HG02759 (cell line): ENCODE measurements around the gene SRPK2.
"Not testable (repeated sequence)": the region's sequence is repeated elsewhere in the genome, so short reads cannot be mapped to it uniquely, and the experiment has no call there.

Source experiments
- ATAC-seq: cut with Tn5 transposase; IDR thresholded peaks from one replicate; pipeline ENCODE4 v1.9.1; 2021; ENCODE audit warnings: mild to moderate bottlenecking, moderate library complexity; ENCODE audit not compliant: unreplicated experiment

SRPK2 gene

GRCh38 chr7:105345003-105345402, 43.7 kb downstream of the SRPK2 start:
- no peak for ATAC-seq

- no peak for ATAC-seq
These were observed 49.1 kb downstream of the SRPK2 start for GRCh38 chr7:105339404-105340323.

- ATAC-seq: no peak
These were observed 51.2 kb downstream of the SRPK2 start for GRCh38 chr7:105337529-105337928.

GRCh38 chr7:105336009-105336408, 52.7 kb downstream of the SRPK2 start:
- no peak for ATAC-seq

GRCh38 chr7:105332661-105333060, 56.1 kb downstream of the SRPK2 start:
- not testable (repeated sequence) for ATAC-seq

DNA sequence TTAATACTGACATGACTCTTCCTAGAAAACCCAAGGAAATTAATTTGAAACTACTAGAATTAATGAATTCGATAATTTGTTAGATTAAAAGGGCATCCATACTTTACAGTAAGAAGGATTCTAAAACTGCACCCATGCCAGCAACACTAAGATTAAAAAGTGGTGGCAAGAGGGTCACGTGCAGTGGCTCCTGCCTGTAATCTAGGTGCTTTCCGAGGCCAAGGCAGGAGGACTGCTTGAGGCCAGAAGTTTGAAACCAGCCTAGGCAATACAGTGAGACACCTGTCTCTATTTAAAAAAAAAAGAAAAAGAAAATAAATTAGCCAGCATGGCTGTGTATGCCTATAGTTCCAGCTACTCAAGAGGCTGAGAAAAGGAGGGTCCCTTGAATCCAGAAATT, 58.2 kb downstream of the SRPK2 start:
- no peak for ATAC-seq

DNA sequence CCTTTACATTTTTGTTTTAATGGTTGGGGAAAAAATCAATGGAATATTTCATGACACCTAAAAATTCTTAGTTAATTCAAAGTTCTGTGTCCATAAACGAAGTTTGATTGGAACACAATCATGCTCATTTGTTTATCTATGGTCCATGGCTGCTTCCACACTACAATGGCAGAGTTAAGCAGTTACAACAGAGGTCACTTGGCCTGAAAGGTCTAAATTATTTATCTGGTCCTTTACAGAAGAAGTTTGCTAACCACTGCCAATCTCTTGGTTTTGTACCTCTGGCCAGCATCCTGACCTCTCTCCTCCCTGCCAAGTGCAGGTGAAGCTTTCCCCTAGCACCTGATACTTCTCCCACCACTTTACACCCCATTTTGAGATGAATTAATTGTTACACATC, 61.5 kb downstream of the SRPK2 start:
- ATAC-seq: no peak

- ATAC-seq: peak; percentile 61
These were observed 63.4 kb downstream of the SRPK2 start for GRCh38 chr7:105325216-105325904.

DNA sequence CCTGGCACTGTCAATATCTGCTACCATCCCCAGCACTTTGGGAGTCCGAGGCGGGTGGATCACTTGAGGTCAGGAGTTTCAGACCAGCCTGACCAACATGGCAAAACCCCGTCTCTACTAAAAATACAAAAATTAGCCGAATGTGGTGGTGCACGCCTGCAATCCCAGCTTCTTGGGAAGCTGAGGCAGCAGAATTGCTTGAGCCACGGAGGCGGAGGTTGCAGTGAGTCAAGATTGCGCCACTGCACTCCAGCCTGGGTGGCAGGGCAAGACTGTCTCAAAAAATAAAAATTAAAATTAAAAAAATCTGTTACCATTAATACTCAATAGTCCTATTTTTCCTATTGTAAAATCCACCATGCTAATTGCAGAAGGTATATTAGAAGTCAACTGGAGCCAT, 64.1 kb downstream of the SRPK2 start:
- ATAC-seq: not testable (repeated sequence)

GRCh38 chr7:105323366-105323765, 65.4 kb downstream of the SRPK2 start:
- ATAC-seq: no peak

DNA sequence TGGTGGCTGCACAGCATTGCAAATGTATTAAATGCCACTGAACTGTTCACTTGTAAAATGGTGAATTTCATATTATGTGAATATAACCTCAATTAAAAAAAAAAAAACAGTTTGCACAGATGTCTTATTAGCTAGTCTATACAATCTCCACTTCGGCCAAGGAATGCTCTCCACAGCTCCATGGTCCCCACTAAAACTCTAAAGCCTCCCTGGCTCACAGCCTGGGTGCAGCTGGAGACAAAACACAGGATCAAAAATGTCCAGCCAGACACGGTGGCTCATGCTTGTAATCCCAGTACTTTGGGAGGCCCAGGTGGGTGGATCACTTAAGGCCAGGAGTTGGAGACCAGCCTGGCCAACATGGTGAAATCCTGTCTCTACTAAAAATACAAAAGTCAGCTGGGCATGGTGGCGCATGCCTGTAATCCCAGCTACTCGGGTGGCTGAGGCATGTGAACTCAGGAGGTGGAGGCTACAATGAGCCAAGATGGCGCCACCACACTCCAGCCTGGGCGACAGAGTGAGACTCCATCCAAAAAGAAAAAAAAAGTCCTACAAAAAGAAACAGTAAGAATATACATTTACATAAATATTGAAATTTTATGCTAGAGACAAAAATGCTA, 66.0 kb downstream of the SRPK2 start:
- ATAC-seq: no peak

DNA sequence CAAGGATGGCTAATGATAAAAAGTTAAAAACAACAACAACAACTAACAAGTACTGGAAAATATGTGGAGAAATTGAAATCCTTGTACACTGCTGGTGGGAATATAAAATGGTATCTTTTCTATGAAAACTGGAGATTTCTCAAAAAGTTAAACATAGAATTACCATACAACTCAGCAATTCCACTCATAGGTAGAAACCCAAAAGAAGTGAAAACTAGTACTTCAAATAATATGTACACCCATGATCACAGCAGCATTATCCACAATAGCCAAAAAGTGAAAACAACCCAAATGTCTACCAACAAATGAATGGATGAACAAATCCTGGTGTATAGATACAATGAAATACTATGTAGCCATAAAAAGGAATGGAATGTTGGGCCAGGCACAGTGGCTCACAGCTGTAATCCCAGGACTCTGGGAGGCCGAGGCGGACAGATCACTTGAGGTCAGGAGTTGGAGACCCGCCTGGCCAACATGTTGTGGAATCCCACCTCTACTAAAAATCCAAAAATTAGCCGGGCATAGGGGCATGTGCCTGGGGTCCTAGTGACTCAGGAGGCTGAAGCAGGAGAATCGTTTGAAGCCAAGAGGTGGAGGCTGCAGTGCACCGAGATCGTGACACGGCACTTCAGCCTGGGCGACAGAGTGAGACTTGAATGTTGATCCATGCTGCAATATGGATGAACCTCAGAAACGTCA, 66.8 kb downstream of the SRPK2 start:
- ATAC-seq: no peak

DNA sequence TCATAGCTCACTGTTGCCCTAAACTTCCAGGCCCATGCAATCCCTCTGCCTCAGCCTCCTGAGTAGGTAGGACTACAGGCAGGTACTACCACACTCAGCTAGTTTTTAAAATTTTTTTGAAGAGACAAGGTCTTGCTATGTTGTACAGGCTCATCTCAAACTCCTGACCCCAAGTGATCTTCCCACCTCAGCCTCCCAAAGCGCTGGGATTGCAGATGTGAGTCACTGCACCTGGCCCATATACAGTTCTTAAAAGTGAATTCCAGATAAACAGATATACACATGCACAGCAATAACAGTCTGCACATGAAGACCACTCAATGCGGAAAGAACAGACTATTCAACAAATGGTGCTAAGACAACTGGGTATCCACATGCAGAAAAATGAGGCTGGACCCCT, 67.8 kb downstream of the SRPK2 start:
- no peak for ATAC-seq

- ATAC-seq: no peak
These were observed 69.1 kb downstream of the SRPK2 start for GRCh38 chr7:105319578-105319977.

DNA sequence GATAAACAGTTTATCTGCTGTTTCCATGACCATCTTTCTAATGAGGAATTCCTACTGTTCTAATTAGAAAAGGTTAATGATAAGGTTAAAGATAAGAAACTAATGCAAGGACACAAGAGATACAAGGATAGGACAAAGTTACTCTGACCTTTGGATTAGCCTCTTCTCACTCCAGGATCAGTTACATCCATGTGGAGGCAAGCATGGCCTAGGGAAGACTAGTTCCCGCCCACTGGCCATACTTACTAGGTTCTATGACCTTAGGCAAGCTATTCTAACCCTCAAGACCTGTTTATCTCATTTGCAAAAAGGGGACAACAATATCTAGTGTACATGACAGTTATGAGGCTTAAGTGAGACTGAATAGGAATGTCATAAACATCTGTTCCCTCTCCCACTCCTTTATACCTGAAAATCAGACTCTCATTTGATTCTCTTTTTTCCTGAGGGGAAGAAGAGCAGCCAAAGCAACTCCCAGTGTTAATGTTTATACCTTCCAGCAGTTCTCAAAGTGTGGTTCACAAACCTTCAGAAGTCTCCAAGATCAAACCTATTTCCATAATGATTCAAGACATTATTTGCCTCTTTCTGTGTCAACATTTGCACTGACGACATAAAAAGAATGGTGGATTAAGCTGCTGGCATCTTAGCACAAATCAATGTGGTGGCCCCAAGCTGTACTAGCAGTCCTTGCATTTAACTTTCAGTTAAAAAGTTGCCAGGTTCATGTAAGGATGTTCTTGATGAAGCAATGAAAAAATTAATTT, 72.0 kb downstream of the SRPK2 start:
- no peak for ATAC-seq

GRCh38 chr7:105315357-105315756, 73.4 kb downstream of the SRPK2 start:
- no peak for ATAC-seq

GRCh38 chr7:105309235-105310169, 79.2 kb downstream of the SRPK2 start:
- ATAC-seq: peak; percentile 63

DNA sequence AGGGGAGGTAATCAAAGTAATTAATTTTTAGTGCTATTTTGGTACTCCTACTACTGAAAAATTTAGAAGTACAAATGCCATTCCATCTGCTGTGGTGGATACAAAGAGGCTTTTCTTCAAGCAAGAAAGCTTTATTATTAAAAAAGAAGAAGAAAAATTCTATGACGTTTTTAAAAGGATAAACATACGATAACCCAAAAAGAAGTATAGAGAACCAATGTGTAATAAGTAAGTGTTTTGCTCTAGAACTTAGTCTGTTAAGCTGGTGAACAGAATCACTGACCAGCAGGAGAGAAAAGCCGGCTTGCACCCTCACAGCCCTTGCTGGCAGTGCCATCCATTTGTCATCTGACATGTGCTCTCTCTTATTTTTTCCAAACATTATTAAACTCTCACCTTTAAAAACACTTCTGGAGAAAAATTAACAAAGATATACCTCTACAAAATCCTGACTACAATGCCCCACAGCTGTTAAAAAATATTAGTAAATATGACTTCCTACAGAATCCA, 81.5 kb downstream of the SRPK2 start:
- no peak for ATAC-seq

- ATAC-seq: no peak
These were observed 82.4 kb downstream of the SRPK2 start for GRCh38 chr7:105306298-105306748.
